ENCODE data around the gene IP6K1.
"Not testable (repeated sequence)": the region's sequence is repeated elsewhere in the genome, so short reads cannot be mapped to it uniquely, and the experiment has no call there.

The IP6K1 gene

GRCh38 chr3:49786357-49787181 is at the start of gene IP6K1:
Gene IP6K1 (minus strand): TSS chr3:49786542. CDS start chr3:49748040, 38,502 bp downstream.
- peak; percentile 95 to 99 (median 98) for DNase-seq

GRCh38 chr3:49831341-49831740 is 45.0 kb upstream of the IP6K1 start:
- DNase-seq, result no peak

GRCh38 chr3:49826016-49826415 is 39.7 kb upstream of the IP6K1 start:
- no peak for DNase-seq

- DNase-seq, result not testable (repeated sequence)
These were observed 36.8 kb upstream of the IP6K1 start for GRCh38 chr3:49823131-49823530.

- peak in 1 of 4 experiments; percentile 26 for DNase-seq
These were observed 27.3 kb upstream of the IP6K1 start, which contains the start of gene UBA7 for GRCh38 chr3:49813497-49814174. Gene UBA7 (minus strand): TSS chr3:49813953. CDS start chr3:49813787, 166 bp downstream.

- no peak for DNase-seq
These were observed 26.7 kb upstream of the IP6K1 start for GRCh38 chr3:49812916-49813496.

- no peak for DNase-seq
These were observed 21.2 kb upstream of the IP6K1 start for GRCh38 chr3:49807431-49808114.

GRCh38 chr3:49806850-49807249 is 20.5 kb upstream of the IP6K1 start:
- no peak for DNase-seq

- peak in 1 of 4 experiments; percentile 17 for DNase-seq
These were observed 19.8 kb upstream of the IP6K1 start for GRCh38 chr3:49805897-49806701.

- DNase-seq, result no peak
These were observed 19.0 kb upstream of the IP6K1 start for GRCh38 chr3:49805367-49805782.

- DNase-seq, result no peak
These were observed 18.0 kb upstream of the IP6K1 start for GRCh38 chr3:49804141-49805041.

GRCh38 chr3:49803465-49804140 is 17.3 kb upstream of the IP6K1 start:
- peak in 1 of 4 experiments; percentile 50 for DNase-seq

- DNase-seq, result peak; percentile 72 to 86 (median 76)
These were observed 16.6 kb upstream of the IP6K1 start, which contains the start of gene INKA1 for GRCh38 chr3:49802719-49803464. Gene INKA1 (plus strand): TSS chr3:49803261. CDS start chr3:49803393, 132 bp downstream.

GRCh38 chr3:49801160-49801559 is 14.8 kb upstream of the IP6K1 start:
- DNase-seq, result no peak

- DNase-seq, result no peak
These were observed 13.4 kb upstream of the IP6K1 start, which contains the start of gene CDHR4 for GRCh38 chr3:49799761-49800160. Gene CDHR4 (minus strand): TSS chr3:49799873. CDS start chr3:49799812, 61 bp downstream.

- DNase-seq, result no peak
These were observed 12.8 kb upstream of the IP6K1 start for GRCh38 chr3:49799105-49799504.

- DNase-seq, result no peak
These were observed 8.9 kb upstream of the IP6K1 start for GRCh38 chr3:49794926-49795905.

GRCh38 chr3:49794431-49794830 is 8.1 kb upstream of the IP6K1 start:
- no peak for DNase-seq
